Thyroid gland (tissue), 4 donors: ENCODE results near the gene LBX1. TPM values are rescaled to one million over a fixed set of nuclear protein-coding genes. Genes with fewer than 3 reads are reported as not detected.
"Not testable (repeated sequence)": the region's sequence is repeated elsewhere in the genome, so short reads cannot be mapped to it uniquely, and the experiment has no call there.

Source experiments
- DNase-seq, 2 donors: peaks; one replicate each; pipeline ENCODE4 v3.0.0-alpha.2; 2019
- H3K27ac ChIP-seq, 3 donors: fragments of 200-600 bp; sonication (generic); 1 replicate in 2 of 3; 2 replicates in 1 of 3; pipeline ENCODE4 v1.5.1; 2016 to 2019; ENCODE audit warnings: mild to moderate bottlenecking in 1 of 3, moderate library complexity in 1 of 3
- H3K27me3 ChIP-seq: fragments of 200-600 bp; sonication (generic); one replicate; pipeline ENCODE4 v1.5.1; 2019
- H3K36me3 ChIP-seq, 2 donors: fragments of 200-600 bp; sonication (generic); one replicate each; pipeline ENCODE4 v1.5.1; 2016 to 2019
- H3K4me1 ChIP-seq, 2 donors: fragments of 200-600 bp; sonication (generic); one replicate each; pipeline ENCODE4 v1.5.1; 2017 to 2019
- H3K4me3 ChIP-seq, 3 donors: fragments of 200-600 bp; sonication (generic); replicated peaks in 1 of 3; 1 replicate in 2 of 3; 2 replicates in 1 of 3; pipeline ENCODE4 v1.5.1; 2016; ENCODE audit warnings: mild to moderate bottlenecking in 1 of 3
- H3K9me3 ChIP-seq: fragments of 200-600 bp; sonication (generic); one replicate; pipeline ENCODE4 v1.5.1; 2017
- CTCF ChIP-seq, 6 experiments: fragments of 200-600 bp in 3 of 6; fragments of 450-650 bp in 3 of 6; sonication (generic) in 3 of 6; IDR thresholded peaks; one replicate each; pipeline ENCODE4 v1.5.1; 2016 to 2019; ENCODE audit warnings: antibody characterized with exemption in 6 of 6, mild to moderate bottlenecking in 2 of 6, inconsistent platforms in 1 of 6, moderate library complexity in 1 of 6
- POLR2A ChIP-seq, 2 donors: fragments of 450-650 bp; IDR thresholded peaks; one replicate each; pipeline ENCODE4 v1.6.1; 2017; ENCODE audit warnings: antibody characterized with exemption in 2 of 2, mild to moderate bottlenecking in 2 of 2, moderate library complexity in 1 of 2
- WGBS, 2 donors: methylation state at CpG; one replicate each; pipeline ENCODE4 v1.1.5; 2017; 5-methylcytosine and 5-hydroxymethylcytosine counted together
- intact Hi-C: fragments of 100-400 bp; cut with DNase I; formaldehyde crosslinking; loops from one replicate; pipeline ENCODE4 v1.15.1; 2023
- total RNA-seq, 4 donors: library from RNA; depleted of rRNA; stranded (reverse); fragments of >200 nt; gene quantifications; one replicate each; pipeline ENCODE4 v1.2.3, GENCODE V29; 2016

The LBX1 gene
- total RNA-seq, 4 donors from 2014 or later, result not detected

DNA sequence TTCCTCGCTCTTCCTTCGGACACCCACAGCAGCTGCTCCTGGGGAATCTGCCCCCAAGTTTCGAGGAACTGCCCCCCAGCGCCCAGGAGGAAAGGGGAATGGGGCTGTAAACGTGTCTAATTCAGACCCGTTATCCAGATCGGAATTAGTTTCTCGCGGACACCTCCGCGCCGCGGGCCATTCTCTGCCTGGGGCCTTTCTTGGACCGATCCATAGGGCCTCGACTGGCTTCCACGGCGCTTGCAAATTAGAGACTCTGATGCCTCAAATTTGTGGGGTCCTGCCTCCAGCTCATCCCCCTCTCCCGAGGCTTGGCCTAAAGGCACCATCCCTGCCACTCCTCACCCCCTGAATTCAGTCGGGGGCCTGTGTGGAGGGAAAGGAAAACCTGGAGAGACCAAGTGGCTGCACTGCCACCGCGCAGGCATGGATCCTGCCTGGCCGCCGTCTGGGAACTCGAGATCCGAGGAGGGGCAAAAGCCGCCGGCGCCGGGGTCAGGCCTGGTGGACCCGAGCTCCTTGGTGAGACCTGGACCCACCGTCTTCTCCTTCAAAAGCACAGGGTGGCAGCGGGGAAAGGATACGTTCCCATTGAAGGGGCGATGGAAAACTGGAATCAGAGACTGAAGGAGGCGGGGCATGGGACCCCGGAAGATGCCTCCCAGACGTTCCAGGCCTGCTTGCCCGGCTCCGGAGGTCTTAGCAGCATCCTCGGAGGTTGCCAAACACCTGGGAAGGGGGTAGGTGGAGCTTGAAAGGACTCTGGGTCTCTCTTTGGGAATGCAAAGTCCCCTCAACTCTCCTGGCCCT lies 13.7 kb downstream of the LBX1 start:
- H3K27me3 ChIP-seq, result peaks cover 54% of the 10 kb centered on the region
- peaks cover 10 to 33% of the 10 kb centered on the region in 2 donors for H3K4me1 ChIP-seq

DNA sequence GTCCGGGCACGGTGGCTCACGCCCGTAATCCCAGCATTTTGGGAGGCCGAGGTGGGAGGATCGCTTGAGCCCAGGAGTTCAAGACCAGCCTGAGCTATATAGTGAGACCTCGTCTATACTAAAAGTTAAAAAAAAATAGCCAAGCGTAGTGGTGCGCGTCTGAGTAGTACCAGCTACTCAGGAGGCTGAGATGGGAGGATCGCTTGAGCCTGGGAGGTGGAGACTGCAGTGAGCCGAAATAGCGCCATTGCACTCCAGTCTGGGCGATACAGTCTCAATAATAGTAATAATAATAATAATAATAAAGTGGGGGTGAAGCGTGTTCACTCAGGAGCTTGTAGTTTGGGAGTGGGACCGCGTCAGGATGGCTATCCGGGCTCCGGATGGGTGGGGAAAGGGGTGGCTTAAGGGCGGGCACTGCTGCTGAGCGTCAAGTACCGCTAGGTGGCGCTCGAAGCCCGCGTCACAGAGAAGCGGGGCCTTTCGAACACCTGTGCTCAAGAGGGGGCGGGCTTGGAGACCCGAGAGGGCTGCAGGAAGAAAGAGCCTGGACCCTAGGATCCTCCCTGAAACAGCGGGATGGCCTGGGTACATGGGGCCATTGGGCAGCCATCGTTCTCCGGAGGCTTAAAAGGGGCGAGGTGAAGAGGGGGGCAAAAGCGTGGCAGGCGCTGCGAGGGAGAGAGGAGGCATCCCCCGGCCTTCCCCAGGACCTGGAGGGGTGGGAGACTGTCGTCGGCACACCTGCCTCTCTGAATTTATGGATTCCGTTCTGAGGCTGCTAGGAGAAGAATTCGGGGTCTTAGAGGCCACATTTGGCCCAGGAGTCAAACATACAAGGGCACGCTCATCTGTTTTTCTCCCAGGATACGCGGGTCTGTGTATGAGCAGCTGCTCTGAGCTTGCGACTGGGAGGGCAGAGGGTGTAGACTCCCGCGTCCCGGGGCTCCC lies 14.5 kb downstream of the LBX1 start:
- intact Hi-C loops, result loop anchor here (5.0 kb wide), 1 partner anchor 358 kb away; no protein-coding TSS in a partner anchor
- no peak overlapping the region for H3K4me3 ChIP-seq
- peaks cover 10 to 33% of the 10 kb centered on the region in 2 donors for H3K4me1 ChIP-seq
- H3K27ac ChIP-seq, result no peak overlapping the region
- H3K27me3 ChIP-seq, result peaks cover 48% of the 10 kb centered on the region
- no peaks in the 10 kb centered on the region for H3K36me3 ChIP-seq
- no peaks in the 10 kb centered on the region for H3K9me3 ChIP-seq
- DNase-seq, result peak; percentile 49
- TF ChIP-seq CTCF (IDR thresholded peaks at IDR 0.05) (peak in 5 of 6 experiments; percentile 56 to 80 (median 57)), POLR2A (IDR thresholded peaks at IDR 0.05) (no peak)
- WGBS, 2 donors, result 12% methylated on average over 43 to 49 of the region's 49 CpGs

More for the DNA sequence above, 13.7 kb downstream of the LBX1 start:
- H3K36me3 ChIP-seq, result no peaks in the 10 kb centered on the region
- 5 to 8% methylated on average over 21 to 40 of the region's 40 CpGs for WGBS, 2 donors
- intact Hi-C loops, result no loop called here
- DNase-seq, result no peak
- no peak overlapping the region for H3K27ac ChIP-seq
- no peak overlapping the region for H3K4me3 ChIP-seq
- TF ChIP-seq CTCF (IDR thresholded peaks at IDR 0.05) (no peak), POLR2A (IDR thresholded peaks at IDR 0.05) (no peak)
- H3K9me3 ChIP-seq, result no peaks in the 10 kb centered on the region

GRCh38 chr10:101208543-101208942 lies 20.7 kb downstream of the LBX1 start:
- TF ChIP-seq POLR2A (IDR thresholded peaks at IDR 0.05) (no peak), CTCF (IDR thresholded peaks at IDR 0.05) (no peak)
- H3K4me1 ChIP-seq, result no peaks in the 10 kb centered on the region
- H3K36me3 ChIP-seq, result no peaks in the 10 kb centered on the region
- H3K27me3 ChIP-seq, result no peaks in the 10 kb centered on the region
- intact Hi-C loops, result no loop called here
- no peaks in the 10 kb centered on the region for H3K9me3 ChIP-seq
- H3K27ac ChIP-seq, result no peak overlapping the region
- WGBS, 2 donors, result 77 to 82% methylated on average over 5 of the region's 5 CpGs
- no peak overlapping the region for H3K4me3 ChIP-seq
- DNase-seq, result no peak

GRCh38 chr10:101207026-101207425 lies 22.2 kb downstream of the LBX1 start:
- Histone ChIP-seq H3K4me3 (no peak overlapping the region), H3K4me1 (no peaks in the 10 kb centered on the region), H3K27me3 (no peaks in the 10 kb centered on the region), H3K27ac (no peak overlapping the region), H3K9me3 (no peaks in the 10 kb centered on the region), H3K36me3 (no peaks in the 10 kb centered on the region)
- intact Hi-C loops, result no loop called here
- WGBS, 2 donors, result 29 to 30% methylated on average over 2 of the region's 2 CpGs
- no peak for DNase-seq
- TF ChIP-seq CTCF (IDR thresholded peaks at IDR 0.05) (no peak), POLR2A (IDR thresholded peaks at IDR 0.05) (no peak)

DNA sequence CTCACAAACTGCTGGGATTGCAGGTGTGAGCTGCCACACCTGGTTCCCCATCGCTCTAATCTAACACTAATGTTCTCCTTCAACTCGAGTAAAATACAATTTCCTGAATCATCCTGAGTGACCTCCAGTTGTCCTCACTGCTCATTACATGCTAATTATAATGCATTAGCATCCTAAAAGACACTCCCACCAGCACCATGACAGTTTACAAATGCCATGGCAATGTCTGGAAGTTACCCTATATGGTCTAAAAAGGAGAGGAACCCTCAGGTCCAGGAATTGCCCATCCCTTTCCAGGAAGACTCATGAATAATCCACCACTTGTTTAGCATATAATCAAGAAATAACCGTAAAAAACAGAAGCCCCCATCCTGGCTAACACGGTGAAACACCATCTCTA lies 26.6 kb downstream of the LBX1 start:
- H3K4me3 ChIP-seq, DNase-seq, H3K36me3 ChIP-seq, H3K9me3 ChIP-seq, intact Hi-C loops, H3K27me3 ChIP-seq, H3K27ac ChIP-seq, H3K4me1 ChIP-seq: not testable (repeated sequence)
- 67 to 77% methylated on average over 4 of the region's 4 CpGs for WGBS, 2 donors

GRCh38 chr10:101198326-101198977 lies 30.8 kb downstream of the LBX1 start:
- H3K4me1 ChIP-seq, H3K4me3 ChIP-seq, DNase-seq, H3K9me3 ChIP-seq, H3K27ac ChIP-seq, H3K36me3 ChIP-seq, intact Hi-C loops, H3K27me3 ChIP-seq: not testable (repeated sequence)
- WGBS, 2 donors, result 88 to 91% methylated on average over 8 of the region's 8 CpGs
